Measurements from ENCODE around the gene ABHD16B. TPM values are rescaled to one million over a fixed set of nuclear protein-coding genes. Genes with fewer than 3 reads are reported as not detected.

The ABHD16B gene
- total and polyA plus RNA-seq, 2 of the 13 experiments (the other 11 are each of a cell fraction or from before 2014, with no cell fraction given), result not detected

- TF ChIP-seq ZNF615 (CRISPR knock-in tag; IDR thresholded peaks at IDR 0.05; ENCODE audit: borderline replicate concordance) (no peak), POGK (CRISPR knock-in tag; conservative IDR thresholded peaks at IDR 0.05) (0 out of 2 replicates have a peak, but pooled peaks have one; percentile 44), RAD21 (CRISPR knock-in tag; IDR thresholded peaks at IDR 0.05) (peak; percentile 52; the same call in 1 of the 2 replicates), STAG1 (CRISPR knock-in tag; IDR thresholded peaks at IDR 0.05) (peak; percentile 71), KLF11 (CRISPR knock-in tag; IDR thresholded peaks at IDR 0.05) (peak; percentile 69; the same call in 1 of the 2 replicates), THAP9 (CRISPR knock-in tag; IDR thresholded peaks at IDR 0.05; ENCODE audit: borderline replicate concordance) (0 out of 2 replicates have a peak, but pooled peaks have one; percentile 23), ZNF12 (CRISPR knock-in tag; IDR thresholded peaks at IDR 0.05) (no peak), ZNF782 (CRISPR knock-in tag; IDR thresholded peaks at IDR 0.05; ENCODE audit: borderline replicate concordance) (0 out of 2 replicates have a peak, but pooled peaks have one; percentile 15), ZBTB37 (CRISPR knock-in tag; IDR thresholded peaks at IDR 0.05) (no peak), BHLHE40 (IDR thresholded peaks at IDR 0.05; ENCODE audit: low read length) (peak; percentile 72), RXRB (CRISPR knock-in tag; IDR thresholded peaks at IDR 0.05; ENCODE audit: borderline replicate concordance) (peak; percentile 43; the same call in 1 of the 2 replicates), ZNF850 (CRISPR knock-in tag; conservative IDR thresholded peaks at IDR 0.05) (no peak), CREB1 (IDR thresholded peaks at IDR 0.05) (no peak), CREB1 (CRISPR knock-in tag; IDR thresholded peaks at IDR 0.05) (no peak), AHR (CRISPR knock-in tag; IDR thresholded peaks at IDR 0.05) (no peak), ZNF619 (CRISPR knock-in tag; IDR thresholded peaks at IDR 0.05) (0 out of 2 replicates have a peak, but pooled peaks have one; percentile 44), GATAD2A (CRISPR knock-in tag; IDR thresholded peaks at IDR 0.05) (peak; percentile 44; the same call in 1 of the 2 replicates), SP140L (CRISPR knock-in tag; IDR thresholded peaks at IDR 0.05; ENCODE audit: borderline replicate concordance) (no peak), SRF (IDR thresholded peaks at IDR 0.05; ENCODE audit: low read depth, low read length) (no peak), HNRNPK (IDR thresholded peaks at IDR 0.05; ENCODE audit: low read depth, low read length, poor library complexity, severe bottlenecking) (no peak), ZNF614 (CRISPR knock-in tag; IDR thresholded peaks at IDR 0.05; ENCODE audit: borderline replicate concordance) (0 out of 2 replicates have a peak, but pooled peaks have one; percentile 55), YEATS2 (CRISPR knock-in tag; IDR thresholded peaks at IDR 0.05; ENCODE audit: borderline replicate concordance) (0 out of 2 replicates have a peak, but pooled peaks have one; percentile 42)
Observed at GRCh38 chr20:63819224-63819921, 41.9 kb upstream of the ABHD16B start (continued).

Data from HepG2 (cell line).